HepG2 (cell line): ENCODE measurements around the gene ZNF416. TPM values are rescaled to one million over a fixed set of nuclear protein-coding genes. Genes with fewer than 3 reads are reported as not detected.

Experiments
- ARHGAP35 ChIP-seq: sonication (generic); formaldehyde crosslinking; IDR thresholded peaks from 2 replicates; pipeline ENCODE4 v1.9.0; 2022; ENCODE audit warnings: mild to moderate bottlenecking, inconsistent platforms, moderate library complexity, missing genetic modification reagents, borderline replicate concordance
- CHCHD3 ChIP-seq: sonication (generic); formaldehyde crosslinking; IDR thresholded peaks from 2 replicates; pipeline ENCODE4 v1.8.0; 2022; ENCODE audit warnings: mild to moderate bottlenecking, missing genetic modification reagents, moderate library complexity
- EEA1 ChIP-seq: sonication (generic); formaldehyde crosslinking; IDR thresholded peaks from 2 replicates; pipeline ENCODE4 v1.5.1; 2020; ENCODE audit warnings: mild to moderate bottlenecking, missing genetic modification reagents, borderline replicate concordance
- HDAC6 ChIP-seq: fragments of 200-600 bp; sonication (generic); IDR thresholded peaks from 2 replicates; pipeline ENCODE4 v1.7.0; 2017; ENCODE audit warnings: mild to moderate bottlenecking, antibody characterized with exemption, low read length, low read depth
- NFRKB ChIP-seq: fragments of 450-650 bp; IDR thresholded peaks from 2 replicates; pipeline ENCODE4 v1.6.1; 2017
- PATZ1 ChIP-seq: sonication (generic); formaldehyde crosslinking; IDR thresholded peaks from 2 replicates; pipeline ENCODE4 v1.4.0; 2020; ENCODE audit warnings: missing genetic modification reagents
- PRDM15 ChIP-seq: sonication (generic); formaldehyde crosslinking; IDR thresholded peaks from 2 replicates; pipeline ENCODE4 v1.4.0; 2020; ENCODE audit warnings: missing genetic modification reagents
- SALL1 ChIP-seq: sonication (generic); formaldehyde crosslinking; IDR thresholded peaks from 2 replicates; pipeline ENCODE4 v1.8.0; 2022; ENCODE audit warnings: mild to moderate bottlenecking, missing genetic modification reagents
- SP2 ChIP-seq: sonication (generic); formaldehyde crosslinking; IDR thresholded peaks from 2 replicates; pipeline ENCODE4 v1.5.1; 2020; ENCODE audit warnings: mild to moderate bottlenecking, missing genetic modification reagents
- TFAP4 ChIP-seq: sonication (generic); IDR thresholded peaks from 2 replicates; pipeline ENCODE4 v1.6.1; 2016; ENCODE audit warnings: low read depth, borderline replicate concordance
- ZBTB4 ChIP-seq: sonication (generic); formaldehyde crosslinking; IDR thresholded peaks from 2 replicates; pipeline ENCODE4 v1.4.0; 2020; ENCODE audit warnings: missing genetic modification reagents, mild to moderate bottlenecking, borderline replicate concordance
- ZNF792 ChIP-seq: IDR thresholded peaks from 2 replicates; pipeline ENCODE4 v1.6.1; 2016
- polyA plus RNA-seq, 8 experiments: library from polyadenylated mRNA; depleted of rRNA in 3 of 8; stranded (reverse) in 7 of 8; unstranded in 1 of 8; fragments of >200 nt; fragmentation: Illumina TruSeq in 4 of 8; extraction: Trizol in 4 of 8; gene quantifications; 2 replicates each; pipeline versions ENCODE4 v1.2.1 to v1.2.3, GENCODE V29; 2011 to 2016; ENCODE audit warnings: low read depth in 4 of 8, missing spikeins in 1 of 8, mixed read lengths in 1 of 8; ENCODE audit not compliant: insufficient read depth in 1 of 8
- total RNA-seq, 5 experiments: library from RNA; depleted of rRNA; stranded (reverse); fragments of >200 nt; fragmentation: Illumina TruSeq; extraction: Trizol; gene quantifications; 2 replicates each; pipeline ENCODE4 v1.2.3, GENCODE V29; 2016; ENCODE audit warnings: low read depth in 1 of 5
- TF ChIP-seq, protein P1 (sequence below): sonication (generic); formaldehyde crosslinking; IDR thresholded peaks from 2 replicates; pipeline ENCODE4 v1.4.0; 2020; ENCODE audit warnings: missing genetic modification reagents, borderline replicate concordance
- TF ChIP-seq, protein P2 (sequence below): sonication (generic); formaldehyde crosslinking; IDR thresholded peaks from 2 replicates; pipeline ENCODE4 v1.4.0; 2020; ENCODE audit warnings: mild to moderate bottlenecking, low read depth, missing genetic modification reagents
- TF ChIP-seq, protein P3 (sequence below): IDR thresholded peaks from 2 replicates; pipeline ENCODE4 v1.6.1; 2012; ENCODE audit warnings: inconsistent platforms

The ZNF416 gene
- total and polyA plus RNA-seq, 2 of the 13 experiments (the other 11 are each of a cell fraction or from before 2014, with no cell fraction given), result 1.5 to 5.3 TPM

- TF ChIP-seq EEA1 (peak; percentile 94; the same call in 1 of the 2 replicates), PATZ1 (no peak), CHCHD3 (CRISPR knock-in tag) (0 out of 2 replicates have a peak, but pooled peaks have one; percentile 26), PRDM15 (CRISPR knock-in tag) (0 out of 2 replicates have a peak, but pooled peaks have one; percentile 29), ZNF792 (CRISPR knock-in tag) (peak; percentile 45; the same call in 1 of the 2 replicates), ARHGAP35 (CRISPR knock-in tag) (peak; percentile 64; the same call in 1 of the 2 replicates), SP2 (CRISPR knock-in tag) (peak; percentile 88), HDAC6 (no peak), ZBTB4 (CRISPR knock-in tag) (peak; percentile 37; the same call in 1 of the 2 replicates), SALL1 (CRISPR knock-in tag) (peak; percentile 59), TFAP4 (0 out of 2 replicates have a peak, but pooled peaks have one; percentile 20), NFRKB (peak; percentile 54; the same call in 1 of the 2 replicates)
- TF ChIP-seq, protein P1, sequence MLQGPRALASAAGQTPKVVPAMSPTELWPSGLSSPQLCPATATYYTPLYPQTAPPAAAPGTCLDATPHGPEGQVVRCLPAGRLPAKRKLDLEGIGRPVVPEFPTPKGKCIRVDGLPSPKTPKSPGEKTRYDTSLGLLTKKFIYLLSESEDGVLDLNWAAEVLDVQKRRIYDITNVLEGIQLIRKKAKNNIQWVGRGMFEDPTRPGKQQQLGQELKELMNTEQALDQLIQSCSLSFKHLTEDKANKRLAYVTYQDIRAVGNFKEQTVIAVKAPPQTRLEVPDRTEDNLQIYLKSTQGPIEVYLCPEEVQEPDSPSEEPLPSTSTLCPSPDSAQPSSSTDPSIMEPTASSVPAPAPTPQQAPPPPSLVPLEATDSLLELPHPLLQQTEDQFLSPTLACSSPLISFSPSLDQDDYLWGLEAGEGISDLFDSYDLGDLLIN, result peak; percentile 51; the same call in 1 of the 2 replicates
- TF ChIP-seq, protein P2, sequence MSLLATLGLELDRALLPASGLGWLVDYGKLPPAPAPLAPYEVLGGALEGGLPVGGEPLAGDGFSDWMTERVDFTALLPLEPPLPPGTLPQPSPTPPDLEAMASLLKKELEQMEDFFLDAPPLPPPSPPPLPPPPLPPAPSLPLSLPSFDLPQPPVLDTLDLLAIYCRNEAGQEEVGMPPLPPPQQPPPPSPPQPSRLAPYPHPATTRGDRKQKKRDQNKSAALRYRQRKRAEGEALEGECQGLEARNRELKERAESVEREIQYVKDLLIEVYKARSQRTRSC, result no peak
- TF ChIP-seq, protein P3, sequence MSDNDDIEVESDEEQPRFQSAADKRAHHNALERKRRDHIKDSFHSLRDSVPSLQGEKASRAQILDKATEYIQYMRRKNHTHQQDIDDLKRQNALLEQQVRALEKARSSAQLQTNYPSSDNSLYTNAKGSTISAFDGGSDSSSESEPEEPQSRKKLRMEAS, result peak; percentile 71
Measured at GRCh38 chr19:57613941-57614743, 35.4 kb upstream of the ZNF416 start, which contains the start of gene ZNF134 (continued).
